GM12878 (cell line): ENCODE measurements around the gene BRCA1.

Experiments
- BACH1 ChIP-seq: fragments of 450-650 bp; IDR thresholded peaks from 2 replicates; pipeline ENCODE4 v1.6.1; 2017; ENCODE audit warnings: mild to moderate bottlenecking, borderline replicate concordance
- CTCF ChIP-seq, 3 experiments: IDR thresholded peaks in 2 of 3; conservative IDR thresholded peaks in 1 of 3; 2 replicates each; pipeline ENCODE4 v1.5.1; 2011; ENCODE audit warnings: low read depth in 3 of 3, low read length in 3 of 3, mild to moderate bottlenecking in 3 of 3, control low read depth in 2 of 3, moderate library complexity in 2 of 3, inconsistent platforms in 1 of 3, mixed read lengths in 1 of 3; ENCODE audit not compliant: control insufficient read depth in 2 of 3, insufficient read depth in 1 of 3; ENCODE audit errors: extremely low read depth in 1 of 3
- JUND ChIP-seq: IDR thresholded peaks from 2 replicates; pipeline ENCODE4 v1.6.1; 2012; ENCODE audit warnings: low read depth, mild to moderate bottlenecking, low read length, improper control_type of control experiment, moderate library complexity
- RAD21 ChIP-seq: IDR thresholded peaks from 2 replicates; pipeline ENCODE4 v1.6.1; 2011; ENCODE audit warnings: mild to moderate bottlenecking, low read depth, low read length, moderate library complexity; ENCODE audit not compliant: insufficient read depth
- RB1 ChIP-seq: fragments of 450-650 bp; formaldehyde crosslinking; IDR thresholded peaks from 2 replicates; pipeline ENCODE4 v1.6.1; 2017; ENCODE audit warnings: mild to moderate bottlenecking, borderline replicate concordance
- TF ChIP-seq, protein P1 (sequence below): IDR thresholded peaks from 2 replicates; pipeline ENCODE4 v1.6.1; 2011; ENCODE audit warnings: low read depth, low read length, improper control_type of control experiment, borderline replicate concordance

GRCh38 chr17:43118679-43119615 lies 6.2 kb downstream of the BRCA1 start:
- no peak for TF ChIP-seq RB1
- TF ChIP-seq JUND: no peak
- TF ChIP-seq CTCF (IDR thresholded peaks at IDR 0.05 in 2 of 3, conservative IDR thresholded peaks at IDR 0.05 in 1 of 3; ENCODE audit: control insufficient read depth in 2 of 3, extremely low read depth in 1 of 3, insufficient read depth in 1 of 3, low read depth in 3 of 3, low read length in 3 of 3): no peak
- TF ChIP-seq, protein P1, sequence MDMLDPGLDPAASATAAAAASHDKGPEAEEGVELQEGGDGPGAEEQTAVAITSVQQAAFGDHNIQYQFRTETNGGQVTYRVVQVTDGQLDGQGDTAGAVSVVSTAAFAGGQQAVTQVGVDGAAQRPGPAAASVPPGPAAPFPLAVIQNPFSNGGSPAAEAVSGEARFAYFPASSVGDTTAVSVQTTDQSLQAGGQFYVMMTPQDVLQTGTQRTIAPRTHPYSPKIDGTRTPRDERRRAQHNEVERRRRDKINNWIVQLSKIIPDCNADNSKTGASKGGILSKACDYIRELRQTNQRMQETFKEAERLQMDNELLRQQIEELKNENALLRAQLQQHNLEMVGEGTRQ: no peak
- no peak for TF ChIP-seq BACH1
- no peak for TF ChIP-seq RAD21
